ENCODE results near the gene GDPD3. TPM values are rescaled to one million over a fixed set of nuclear protein-coding genes. Genes with fewer than 3 reads are reported as not detected.
A peak's percentile ranks its signal among the peaks of the same experiment; 100 is the strongest.

The GDPD3 gene
- total and polyA plus RNA-seq, 2 experiments from 2014 or later: 0.72 to 2.0 TPM

DNA sequence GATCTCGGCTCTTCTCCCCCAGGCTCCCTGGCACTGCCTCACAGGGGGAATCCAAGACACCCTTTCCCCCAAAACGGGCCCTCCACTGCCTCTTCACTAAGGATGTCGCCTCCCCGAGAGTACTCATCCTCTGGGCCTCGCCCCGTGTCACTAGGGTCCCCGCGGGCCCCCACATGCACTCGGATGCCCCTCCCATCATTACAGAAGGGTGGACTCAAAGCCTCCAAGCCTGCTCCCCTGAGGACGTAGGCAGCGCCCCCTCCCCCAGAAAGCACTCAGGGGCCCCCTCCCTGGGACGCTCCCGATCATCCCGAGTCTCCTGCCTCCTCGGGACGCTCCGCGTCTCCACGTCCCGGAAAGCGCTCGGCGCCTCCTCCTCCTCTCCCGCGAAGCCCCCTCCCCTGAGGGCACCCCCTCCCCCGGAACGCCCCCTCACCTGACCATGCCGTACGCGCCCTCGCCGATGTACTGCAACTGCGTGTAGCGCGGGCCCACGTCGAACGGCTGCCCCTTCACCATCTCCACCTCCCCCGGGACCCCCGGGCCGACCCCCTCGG, 9.3 kb upstream of the GDPD3 start:
- no peak for TF ChIP-seq CTCF (IDR thresholded peaks at IDR 0.05; ENCODE audit: low read depth, low read length)
- Histone ChIP-seq H3K27me3 (no peaks in the 10 kb centered on the region), H3K27ac (peak overlapping the region; percentile 5), H3K4me1 (ENCODE audit: low read depth) (no peaks in the 10 kb centered on the region), H3K4me3 (peak overlapping the region; percentile 77), H3K36me3 (peaks cover 15% of the 10 kb centered on the region), H3K9me3 (ENCODE audit: low read depth) (no peaks in the 10 kb centered on the region)
- no peak for DNase-seq (ENCODE audit: low read depth in 1 of 2, low spot score in 1 of 2)

GRCh38 chr16:30121741-30122571, 8.6 kb upstream of the GDPD3 start:
- Histone ChIP-seq H3K9me3 (ENCODE audit: low read depth) (no peaks in the 10 kb centered on the region), H3K4me3 (peak overlapping the region; percentile 77), H3K27me3 (no peaks in the 10 kb centered on the region), H3K4me1 (ENCODE audit: low read depth) (no peaks in the 10 kb centered on the region), H3K36me3 (peaks cover 21% of the 10 kb centered on the region), H3K27ac (peak overlapping the region; percentile 5)
- DNase-seq (ENCODE audit: low read depth in 1 of 2, low spot score in 1 of 2): peak in 1 of 2 donors; percentile 34
- no peak for TF ChIP-seq CTCF (IDR thresholded peaks at IDR 0.05; ENCODE audit: low read depth, low read length)

DNA sequence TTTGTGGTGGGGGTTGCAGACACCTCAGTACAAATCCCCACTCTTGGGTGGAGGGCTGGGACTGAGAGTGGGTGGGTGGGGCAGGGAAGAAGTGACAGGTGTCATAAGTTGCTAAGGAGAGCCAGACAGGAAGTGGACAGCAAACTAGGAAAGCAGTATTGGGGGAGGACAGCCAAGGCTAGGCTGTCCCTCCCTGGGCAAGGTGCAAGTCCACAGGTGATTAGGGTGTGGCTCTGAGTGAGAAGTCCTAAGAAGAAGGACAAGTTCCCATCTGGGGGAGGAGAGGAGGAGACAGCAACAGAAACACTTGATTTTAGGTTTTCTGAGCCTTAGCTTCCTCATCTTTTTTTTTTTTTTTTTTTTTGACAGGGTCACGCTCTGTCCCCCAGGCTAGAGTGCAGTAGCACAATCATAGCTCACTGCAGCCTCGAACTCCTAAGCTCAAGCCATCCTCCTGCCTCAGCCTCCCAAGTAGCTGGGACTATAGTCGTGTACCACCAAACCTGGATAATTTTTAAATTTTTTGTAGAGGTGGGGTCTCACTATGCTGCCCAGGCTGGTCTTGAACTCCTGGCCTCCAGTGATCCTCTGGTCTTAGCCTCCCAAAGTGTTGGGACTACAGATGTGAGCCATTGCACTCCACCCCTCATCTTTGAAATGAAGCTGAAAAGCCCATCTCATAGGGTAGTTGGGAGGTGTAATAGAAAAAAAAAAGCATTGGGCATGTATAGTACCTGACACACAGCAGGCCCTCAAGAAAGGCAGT, 7.2 kb upstream of the GDPD3 start:
- Histone ChIP-seq H3K27me3 (no peaks in the 10 kb centered on the region), H3K9me3 (ENCODE audit: low read depth) (no peaks in the 10 kb centered on the region), H3K4me1 (ENCODE audit: low read depth) (no peaks in the 10 kb centered on the region), H3K36me3 (peaks cover 29% of the 10 kb centered on the region), H3K4me3 (no peak overlapping the region), H3K27ac (no peak overlapping the region)
- TF ChIP-seq CTCF (IDR thresholded peaks at IDR 0.05; ENCODE audit: low read depth, low read length): no peak
- DNase-seq (ENCODE audit: low read depth in 1 of 2, low spot score in 1 of 2): no peak

DNA sequence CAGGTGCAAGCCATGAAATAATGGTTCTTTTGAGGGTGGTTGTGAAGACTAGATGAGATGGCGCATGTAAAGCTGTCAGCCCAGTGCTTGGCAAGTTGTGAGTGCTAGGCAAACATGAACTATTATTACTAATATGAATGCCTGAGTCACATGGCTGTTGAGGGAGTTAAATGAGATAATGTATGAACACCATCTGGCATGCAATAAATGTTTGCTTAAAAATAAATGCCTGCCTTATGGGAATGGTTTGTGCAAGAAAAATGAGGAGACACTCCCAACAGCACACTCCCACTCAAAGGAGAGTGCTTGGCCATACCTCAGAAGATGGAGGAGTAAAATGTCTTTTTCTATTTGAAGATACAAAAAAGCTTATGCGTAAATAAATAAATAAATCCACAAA, 6.1 kb upstream of the GDPD3 start:
- Histone ChIP-seq H3K4me1 (ENCODE audit: low read depth) (no peaks in the 10 kb centered on the region), H3K27ac (no peak overlapping the region), H3K4me3 (no peak overlapping the region), H3K27me3 (no peaks in the 10 kb centered on the region), H3K36me3 (peaks cover 29% of the 10 kb centered on the region), H3K9me3 (ENCODE audit: low read depth) (no peaks in the 10 kb centered on the region)
- peak in 1 of 2 donors; percentile 4 for DNase-seq (ENCODE audit: low read depth in 1 of 2, low spot score in 1 of 2)
- no peak for TF ChIP-seq CTCF (IDR thresholded peaks at IDR 0.05; ENCODE audit: low read depth, low read length)

- no peak overlapping the region for H3K4me3 ChIP-seq
- no peak for DNase-seq (ENCODE audit: low read depth in 1 of 2, low spot score in 1 of 2)
- no peak overlapping the region for H3K27ac ChIP-seq
- H3K4me1 ChIP-seq (ENCODE audit: low read depth): no peaks in the 10 kb centered on the region
- TF ChIP-seq CTCF (IDR thresholded peaks at IDR 0.05; ENCODE audit: low read depth, low read length): no peak
- H3K36me3 ChIP-seq: peaks cover 29% of the 10 kb centered on the region
- H3K27me3 ChIP-seq: no peaks in the 10 kb centered on the region
- H3K9me3 ChIP-seq (ENCODE audit: low read depth): no peaks in the 10 kb centered on the region
Observed at GRCh38 chr16:30117768-30118167, 4.4 kb upstream of the GDPD3 start.

Data from cardiac muscle cell (in vitro differentiated cells and primary cell).